DLD1 (cell line): Measurements from ENCODE around the gene STX19.
"Not testable (repeated sequence)": the region's sequence is repeated elsewhere in the genome, so short reads cannot be mapped to it uniquely, and the experiment has no call there.

ENCODE experiments used
- in situ Hi-C: cut with HindIII; loops from 2 replicates; pipeline ENCODE4 v1.10.0; 2017; ENCODE audit warnings: low sequenced_read_pairs

STX19 gene, protein sequence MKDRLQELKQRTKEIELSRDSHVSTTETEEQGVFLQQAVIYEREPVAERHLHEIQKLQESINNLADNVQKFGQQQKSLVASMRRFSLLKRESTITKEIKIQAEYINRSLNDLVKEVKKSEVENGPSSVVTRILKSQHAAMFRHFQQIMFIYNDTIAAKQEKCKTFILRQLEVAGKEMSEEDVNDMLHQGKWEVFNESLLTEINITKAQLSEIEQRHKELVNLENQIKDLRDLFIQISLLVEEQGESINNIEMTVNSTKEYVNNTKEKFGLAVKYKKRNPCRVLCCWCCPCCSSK

DNA sequence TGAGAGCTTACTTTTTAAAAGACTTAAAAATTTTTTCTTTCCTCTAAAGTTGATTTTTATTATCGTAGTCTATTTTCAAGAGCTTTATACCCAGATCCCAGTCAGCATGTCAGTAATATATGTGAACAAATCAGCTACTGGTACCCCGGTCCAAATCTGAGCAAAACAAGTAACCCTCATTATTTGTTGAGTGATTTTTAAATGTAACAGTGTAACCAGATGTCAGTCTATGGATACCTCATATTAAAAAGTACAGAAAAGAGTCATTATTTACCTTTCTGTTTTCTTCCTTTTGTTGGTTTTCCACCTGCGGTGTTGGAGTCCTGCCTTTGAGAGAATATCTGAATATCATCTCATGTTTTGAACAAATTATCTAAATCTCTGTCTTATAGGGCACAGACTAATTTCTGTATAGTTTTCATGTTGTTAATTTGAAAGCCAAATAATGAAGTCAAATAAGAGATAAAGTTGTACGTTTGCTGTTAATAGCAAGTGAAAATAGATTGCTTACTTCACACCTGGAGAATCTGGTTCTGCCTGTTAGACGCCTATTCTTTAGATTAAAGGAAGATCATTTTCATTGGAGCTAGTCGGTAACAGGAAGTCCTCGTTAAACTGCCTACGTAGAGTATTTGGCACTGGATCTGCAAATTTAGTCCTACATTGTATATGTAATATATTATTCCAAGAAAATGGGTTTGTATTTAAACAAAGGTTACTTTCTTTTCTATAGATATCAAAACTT is at the start of gene STX19:
Gene STX19, minus strand, starts transcription at position 505 of the 745 bp plus-strand sequence. CDS start 13,328 bp downstream, outside the sequence.
- in situ Hi-C loops: no loop called here

DNA sequence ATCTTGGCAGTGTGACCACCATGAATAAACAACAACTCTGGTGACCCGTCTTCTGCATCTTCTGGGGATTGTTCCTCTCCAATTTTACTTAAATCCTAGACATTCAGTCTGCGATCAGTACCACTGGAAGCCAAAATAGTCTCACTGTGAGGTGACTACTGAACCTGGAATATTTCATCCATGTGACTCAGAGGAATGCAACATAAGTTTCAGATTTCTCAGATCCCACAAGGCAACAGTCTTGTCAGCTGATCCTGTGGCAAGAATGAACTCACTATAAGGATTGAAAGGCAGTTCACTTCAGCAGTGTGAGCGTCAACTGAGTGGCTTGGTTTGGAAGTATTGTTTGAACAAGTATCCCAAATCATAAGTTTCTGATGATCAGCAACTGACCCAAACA is 47.7 kb upstream of the STX19 start:
- in situ Hi-C loops: no loop called here

DNA sequence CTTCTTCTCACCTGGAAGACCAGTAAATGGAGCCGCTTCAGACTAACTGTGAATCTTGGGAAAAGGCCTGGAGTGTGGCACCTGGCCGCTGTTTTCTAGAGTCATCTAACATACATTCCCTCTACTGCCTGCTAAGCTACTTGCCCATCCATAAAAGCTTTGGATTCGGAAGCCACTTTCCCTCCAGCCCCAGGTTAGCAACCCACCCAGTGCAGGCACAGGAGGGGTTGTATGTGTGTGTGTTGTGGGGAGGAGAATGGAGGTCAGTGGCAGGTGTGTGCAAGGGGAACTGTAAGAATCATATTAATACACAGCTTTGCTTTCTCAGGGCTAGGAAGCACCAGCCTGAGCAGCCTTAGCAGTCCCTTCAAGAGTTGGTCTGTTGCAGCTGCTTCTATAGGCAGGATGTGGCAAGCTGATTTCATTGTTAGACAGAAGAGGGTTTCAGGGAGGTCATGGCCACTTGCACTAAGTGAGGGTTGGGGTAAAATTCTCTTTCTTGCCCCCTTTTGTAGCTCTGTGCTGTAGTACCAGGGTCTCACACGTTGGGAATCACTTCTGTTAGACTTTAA is 43.4 kb upstream of the STX19 start:
- in situ Hi-C loops: no loop called here

DNA sequence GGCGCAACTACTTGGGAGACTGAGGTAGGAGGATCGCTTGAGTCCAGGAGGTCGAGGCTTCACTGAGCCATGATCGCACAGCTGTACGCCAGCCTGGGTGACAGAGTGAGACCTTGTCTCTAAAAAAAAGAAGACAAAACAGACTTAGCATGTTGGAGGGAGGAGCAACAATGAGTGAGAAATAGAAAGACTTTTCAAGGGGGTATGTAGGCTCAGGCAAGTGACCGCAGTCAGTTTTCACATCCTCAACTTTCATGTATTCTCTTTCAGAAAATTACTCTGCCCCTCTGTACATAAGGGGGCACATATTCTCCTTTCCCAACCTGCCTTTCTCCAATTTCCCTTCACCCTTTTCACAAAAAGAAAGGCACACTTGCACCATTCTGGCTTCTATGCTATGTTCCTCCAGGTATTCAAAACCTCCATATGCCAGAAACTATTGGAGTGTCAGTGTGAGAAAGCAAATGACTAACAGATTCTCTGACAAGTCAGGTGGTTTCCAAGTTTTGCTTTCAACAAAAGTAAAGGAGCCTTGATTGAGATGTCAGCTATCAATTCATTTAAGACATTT is 42.0 kb upstream of the STX19 start:
- in situ Hi-C loops: no loop called here

DNA sequence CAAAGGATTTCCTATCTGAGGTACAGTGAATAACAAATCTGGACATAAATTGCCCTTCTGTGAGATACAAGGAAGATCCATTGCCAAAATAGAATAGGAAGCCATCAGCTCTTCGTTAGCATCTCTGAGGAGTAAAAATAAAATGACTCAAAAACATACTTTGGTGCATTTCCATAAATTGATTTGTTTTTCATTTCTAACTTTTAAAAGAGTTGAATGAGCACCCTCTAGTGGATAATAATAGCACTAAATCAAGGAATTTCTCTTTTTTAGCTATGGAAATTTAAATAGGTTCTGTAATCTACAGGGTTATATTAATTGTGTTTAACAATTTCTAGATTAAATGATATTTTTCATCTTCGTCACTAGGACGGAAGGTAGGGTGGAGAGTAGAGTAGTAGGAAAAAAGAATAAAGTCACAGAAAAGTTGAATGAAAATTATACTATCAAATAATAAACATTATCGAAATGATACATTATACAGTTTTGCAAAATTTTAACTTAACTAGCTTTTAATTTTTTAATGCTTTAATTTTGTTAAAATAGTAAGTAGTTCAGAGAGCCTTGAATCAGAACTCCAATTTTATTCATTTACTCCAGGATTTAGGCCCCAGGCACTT is 40.9 kb upstream of the STX19 start:
- in situ Hi-C loops: no loop called here

DNA sequence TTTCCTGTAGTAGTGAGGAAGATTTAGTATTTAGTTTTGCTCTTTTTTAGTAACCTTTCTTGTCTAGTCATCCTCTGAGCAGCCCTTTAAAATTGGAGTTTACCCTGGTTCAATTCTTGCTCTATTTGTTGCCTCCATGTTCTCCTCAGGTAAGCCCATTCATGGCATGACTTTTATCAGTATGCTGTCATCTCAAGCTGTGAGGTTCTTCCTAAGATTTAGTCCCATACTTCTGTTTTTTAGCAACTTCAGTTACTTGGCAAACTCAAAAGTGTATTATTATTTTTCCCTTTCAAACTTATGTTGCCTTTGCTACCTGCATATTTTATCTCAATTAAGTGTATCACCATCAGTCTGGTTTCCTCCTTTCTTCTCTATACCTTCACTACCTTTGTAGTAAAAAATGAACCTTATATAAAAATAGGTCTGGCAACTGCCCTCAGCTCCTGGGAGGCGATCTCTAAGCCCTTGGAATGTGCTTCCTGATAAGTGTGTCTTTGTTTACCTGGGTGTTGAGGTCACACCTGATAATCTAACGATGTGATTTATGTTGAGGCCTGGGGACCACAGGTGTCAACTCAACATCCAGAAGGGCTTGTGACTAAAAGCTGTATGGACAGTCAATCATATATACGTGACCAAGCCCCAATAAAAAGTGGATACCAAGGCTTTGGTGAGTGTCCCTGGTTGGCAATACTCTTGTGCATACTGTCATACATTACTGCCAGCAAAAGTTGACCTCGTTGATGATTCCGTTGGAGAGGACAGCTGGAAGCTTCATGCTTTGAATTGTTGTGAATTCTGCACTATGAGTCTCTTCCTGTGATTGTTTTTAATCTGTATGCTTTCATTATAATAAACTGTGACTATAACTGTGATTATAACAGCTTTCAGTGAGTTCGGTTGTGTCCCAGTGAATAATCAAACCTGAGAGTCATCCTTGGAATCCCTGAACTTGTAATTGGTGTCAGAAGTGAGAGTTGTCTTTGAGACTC is 38.4 kb upstream of the STX19 start:
- in situ Hi-C loops: no loop called here

DNA sequence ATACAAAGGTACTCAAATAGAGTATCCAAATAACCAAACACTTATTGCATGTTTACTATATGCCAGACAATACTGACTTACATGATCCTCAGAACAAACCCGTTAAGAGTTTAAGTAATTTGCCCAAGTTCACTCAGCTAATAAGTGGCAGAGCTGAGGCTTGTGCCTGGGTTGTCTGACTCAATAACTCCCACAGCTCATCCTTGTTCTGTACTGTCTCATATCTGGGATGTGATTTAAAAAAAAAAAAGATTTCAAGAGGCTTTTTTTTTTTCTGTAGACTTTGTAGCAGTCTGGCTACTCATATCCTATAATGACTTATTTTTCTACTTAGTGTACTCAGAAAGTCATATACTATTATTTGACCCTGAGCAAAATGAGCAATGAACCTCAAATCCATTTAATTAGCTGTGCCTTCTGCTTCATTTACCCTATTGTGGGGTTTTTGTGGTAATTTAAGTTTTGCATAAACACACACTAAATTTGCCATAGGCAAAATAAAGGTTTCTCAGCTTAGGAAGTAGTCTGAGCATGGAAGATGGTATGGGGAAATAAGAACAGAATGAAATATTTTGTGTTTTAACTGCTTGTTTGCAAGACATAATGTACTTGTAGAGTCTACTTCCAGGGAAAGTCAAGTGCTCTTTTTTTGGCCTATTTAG is 37.6 kb upstream of the STX19 start:
- in situ Hi-C loops: no loop called here

DNA sequence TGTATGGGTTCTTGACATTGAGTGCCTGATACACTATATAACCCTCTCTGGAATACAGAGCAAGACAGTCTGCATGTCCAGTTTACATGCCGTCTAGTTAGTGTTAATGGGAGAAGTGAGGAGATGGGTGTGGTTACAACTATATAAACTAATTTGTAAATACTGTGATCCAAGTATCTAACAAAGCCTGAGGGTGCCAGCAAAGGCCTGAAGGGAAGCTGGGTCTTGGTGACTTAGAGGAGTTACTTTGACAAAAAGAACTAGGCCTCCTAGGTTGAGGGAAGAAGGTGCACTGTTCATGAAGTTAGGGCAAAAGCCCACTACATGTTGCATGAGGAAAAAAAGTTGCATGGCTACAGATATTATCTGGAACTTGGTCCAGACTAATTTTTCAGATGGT is 36.7 kb upstream of the STX19 start:
- in situ Hi-C loops: no loop called here

DNA sequence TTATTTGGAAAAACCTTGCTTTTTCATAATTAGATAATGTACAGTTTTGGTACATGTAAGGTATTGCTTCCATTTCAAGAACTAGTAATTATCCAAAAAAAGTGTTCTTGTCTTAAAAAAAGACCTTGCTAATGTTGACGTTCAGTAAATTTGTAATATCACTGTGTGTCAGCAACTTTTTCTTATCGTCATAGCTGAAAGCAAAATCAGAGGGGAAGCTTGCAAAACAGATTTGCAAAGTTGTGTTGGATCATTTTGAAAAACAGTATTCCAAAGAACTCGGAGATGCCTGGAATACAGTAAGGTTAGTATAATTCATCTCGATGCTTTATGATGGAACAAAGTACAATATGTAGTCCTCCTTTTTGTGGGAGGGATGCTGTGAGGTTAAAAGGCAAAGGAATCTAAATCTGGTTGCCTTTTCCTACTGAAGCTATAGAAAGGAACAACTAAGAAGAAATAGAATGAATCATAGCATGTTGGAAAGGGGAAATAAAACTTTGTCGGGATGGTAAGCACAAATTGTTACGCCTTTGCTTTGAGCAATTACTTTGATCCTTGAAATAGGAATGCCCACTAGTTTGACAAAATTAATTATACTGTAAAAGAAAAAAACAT is 36.0 kb upstream of the STX19 start:
- in situ Hi-C loops: no loop called here

DNA sequence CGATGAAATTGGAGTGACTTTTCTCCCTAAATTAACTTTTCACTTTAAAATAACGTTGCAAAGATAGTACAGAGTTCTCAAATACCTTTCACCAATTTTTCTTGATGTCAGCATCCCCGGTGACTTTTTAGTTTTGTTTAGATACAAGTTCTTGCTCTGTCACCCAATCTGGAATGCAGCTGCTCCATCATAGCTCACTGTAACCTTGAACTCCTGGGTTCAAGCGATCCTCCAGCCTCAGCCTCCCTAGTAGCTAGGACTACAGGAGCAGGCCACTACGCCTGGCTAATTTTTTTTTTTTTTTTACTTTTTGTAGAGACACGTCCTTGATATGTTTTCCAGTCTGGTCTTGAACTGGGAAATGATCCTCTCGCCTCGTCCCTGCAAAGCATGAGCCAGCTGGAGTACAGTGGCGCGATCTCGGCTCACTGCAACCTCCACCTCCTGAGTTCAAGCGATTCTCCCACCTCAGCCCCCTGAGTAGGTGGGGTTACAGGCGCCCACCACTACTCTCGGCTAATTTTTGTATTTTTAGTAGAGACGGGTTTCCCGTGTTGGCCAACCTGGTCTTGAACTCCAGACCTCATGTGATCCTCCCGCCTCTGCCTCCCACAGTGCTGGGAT is 35.2 kb upstream of the STX19 start:
- in situ Hi-C loops: no loop called here

DNA sequence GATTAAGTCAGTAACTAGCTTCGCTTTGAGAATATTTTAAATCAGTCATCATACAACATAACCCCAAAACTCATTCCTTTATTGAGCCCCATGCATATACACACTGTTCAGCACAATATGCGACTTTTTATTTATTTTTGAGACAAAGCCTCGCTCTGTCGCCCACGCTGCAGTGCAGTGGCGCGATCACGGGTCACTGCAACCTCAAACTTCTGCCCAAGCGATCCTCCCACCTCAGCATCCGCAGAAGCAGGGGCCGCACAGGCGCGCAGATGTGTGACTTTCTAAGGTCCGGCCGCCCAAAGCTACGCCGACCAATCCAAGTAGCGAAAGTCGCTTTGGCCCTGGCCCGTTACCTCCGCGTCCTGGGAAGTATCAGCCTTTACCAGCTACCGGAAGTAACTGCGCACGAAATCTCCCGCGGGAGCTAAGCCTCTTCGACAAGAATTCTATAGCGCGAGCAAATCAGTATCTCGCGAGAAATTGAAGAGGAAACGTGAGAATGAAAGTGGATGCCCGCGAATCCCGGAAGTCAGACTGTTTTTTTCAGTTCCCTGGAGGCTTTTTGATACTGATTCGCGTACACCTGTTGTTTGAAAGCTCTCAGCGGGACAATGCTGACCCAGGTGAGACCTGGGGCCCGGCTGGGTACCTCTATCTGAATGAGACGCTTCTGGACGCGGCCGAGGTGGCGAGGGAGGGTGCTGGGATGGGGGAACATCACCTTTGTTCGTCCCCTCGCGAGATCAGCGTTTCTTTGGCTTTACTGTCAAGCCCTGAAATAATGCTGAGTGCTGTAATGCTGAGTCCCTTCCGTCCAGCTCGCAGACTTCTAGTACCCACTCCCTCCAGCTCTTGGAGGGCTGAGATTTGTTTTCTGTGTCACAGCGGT is 34.4 kb upstream of the STX19 start, which contains the start of the genes DHFR2 and NSUN3:
Gene DHFR2, minus strand, starts transcription at position 404 of the 892 bp plus-strand sequence. CDS start 1,405 bp downstream, outside the sequence.
Gene NSUN3, plus strand, starts transcription at position 549 of the 892 bp plus-strand sequence. Its CDS starts 66 bp downstream, at position 615.
- in situ Hi-C loops: no loop called here

DNA sequence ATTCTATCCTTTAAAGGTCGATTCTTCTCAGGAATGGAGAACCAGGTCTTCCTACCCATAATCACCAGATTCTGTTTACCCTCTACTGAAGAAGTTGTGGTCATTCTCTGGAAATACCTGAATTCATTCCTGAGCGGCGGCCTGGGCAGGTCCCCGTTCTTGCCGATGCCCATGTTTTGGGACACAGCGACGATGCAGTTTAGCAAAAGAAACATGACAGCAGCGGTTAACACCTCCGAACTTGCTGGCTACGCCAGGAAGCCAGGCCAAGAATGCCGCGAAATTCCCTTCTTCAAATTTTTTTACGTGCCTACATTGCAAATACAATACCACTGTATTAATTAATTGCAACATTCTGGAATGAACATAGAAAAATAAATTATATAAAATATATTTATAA is 32.9 kb upstream of the STX19 start:
- in situ Hi-C loops: no loop called here

DNA sequence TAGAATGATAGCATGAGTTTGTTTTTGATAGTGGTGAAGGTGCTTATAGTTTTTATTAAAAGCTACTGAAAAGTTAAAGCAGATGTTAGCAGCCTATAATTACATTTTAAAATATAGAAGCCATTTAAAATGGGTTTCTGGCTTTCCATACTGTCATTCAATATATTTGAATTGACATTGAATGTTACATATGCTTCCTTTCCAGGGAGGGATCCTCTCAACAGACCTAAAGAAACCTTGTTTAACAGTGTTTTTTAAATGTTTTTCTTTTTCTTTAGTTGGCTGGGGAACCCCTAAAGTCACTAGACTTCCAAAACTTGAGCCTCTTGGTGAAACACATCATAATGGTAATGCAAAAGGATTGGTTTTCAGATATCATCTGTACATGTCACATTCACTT is 22.1 kb upstream of the STX19 start:
- in situ Hi-C loops: no loop called here

DNA sequence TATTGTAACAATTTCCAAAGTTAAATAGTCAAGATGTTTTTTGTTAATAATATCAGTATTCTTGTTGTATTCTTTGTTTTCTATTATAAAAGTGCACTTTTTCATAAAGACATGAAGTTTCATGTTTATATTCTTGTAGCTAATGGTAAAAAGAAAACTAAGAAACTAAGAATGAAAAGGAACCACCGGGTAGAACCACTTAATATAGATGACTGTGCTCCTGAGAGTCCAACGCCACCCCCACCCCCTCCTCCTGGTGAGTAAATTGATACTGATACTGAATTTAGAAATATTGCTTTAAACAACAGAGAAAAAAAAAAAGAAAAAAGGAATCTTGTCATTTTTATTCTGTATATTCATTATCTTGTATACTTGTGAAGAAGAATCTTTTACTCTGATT is 20.9 kb upstream of the STX19 start:
- in situ Hi-C loops: no loop called here

DNA sequence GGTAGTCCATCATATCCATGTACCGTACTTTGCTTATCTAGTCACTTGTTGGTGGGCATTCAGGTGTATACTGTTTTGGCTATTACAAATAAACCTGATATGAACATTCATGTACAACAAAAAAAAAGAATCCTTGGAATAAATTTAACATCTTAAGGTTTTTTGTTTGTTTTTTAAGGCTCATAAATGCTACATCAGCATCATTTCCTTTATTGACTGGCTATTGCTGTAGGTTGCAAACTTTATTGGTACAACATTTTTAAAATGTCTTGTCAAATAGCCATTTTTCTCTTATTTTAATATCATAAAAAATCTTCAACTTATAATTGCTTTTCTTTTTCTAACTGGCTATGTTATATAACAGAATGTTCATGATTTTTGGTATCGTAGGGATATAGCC is 18.1 kb upstream of the STX19 start:
- in situ Hi-C loops: no loop called here

DNA sequence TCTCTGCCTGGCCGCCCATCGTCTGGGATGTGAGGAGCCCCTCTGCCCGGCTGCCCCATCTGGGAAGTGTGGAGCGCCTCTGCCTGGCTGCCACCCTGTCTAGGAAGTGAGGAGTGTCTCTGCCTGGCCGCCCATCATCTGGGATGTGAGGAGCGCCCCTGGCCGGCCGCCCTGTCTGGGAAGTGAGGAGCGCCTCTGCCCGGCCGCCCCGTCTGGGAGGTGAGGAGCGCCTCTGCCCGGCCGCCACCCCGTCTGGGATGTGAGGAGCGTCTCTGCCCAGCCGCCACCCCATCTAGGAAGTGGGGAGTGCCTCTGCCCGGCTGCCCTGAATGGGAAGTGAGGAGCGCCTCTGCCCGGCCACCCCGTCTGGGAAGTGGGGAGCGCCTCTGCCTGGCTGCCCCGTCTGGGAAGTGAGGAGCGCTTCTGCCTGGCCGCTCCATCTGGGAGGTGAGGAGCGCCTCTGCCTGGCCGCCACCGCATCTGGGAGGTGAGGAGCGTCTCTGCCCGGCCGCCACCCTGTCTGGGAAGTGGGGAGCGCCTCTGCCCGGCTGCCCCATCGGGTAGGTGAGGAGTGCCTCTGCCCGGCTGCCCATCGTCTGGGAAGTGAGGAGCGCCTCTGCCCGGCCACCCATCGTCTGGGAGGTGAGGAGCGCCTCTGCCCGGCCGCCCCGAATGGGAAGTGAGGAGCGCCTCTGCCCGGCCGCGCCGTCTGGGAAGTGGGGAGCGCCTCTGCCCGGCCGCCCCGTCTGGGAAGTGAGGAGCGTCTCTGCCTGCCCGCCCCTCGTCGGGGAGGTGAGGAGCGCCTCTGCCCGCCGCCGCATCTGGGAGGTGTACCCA is 15.9 kb upstream of the STX19 start:
- in situ Hi-C loops: not testable (repeated sequence)

DNA sequence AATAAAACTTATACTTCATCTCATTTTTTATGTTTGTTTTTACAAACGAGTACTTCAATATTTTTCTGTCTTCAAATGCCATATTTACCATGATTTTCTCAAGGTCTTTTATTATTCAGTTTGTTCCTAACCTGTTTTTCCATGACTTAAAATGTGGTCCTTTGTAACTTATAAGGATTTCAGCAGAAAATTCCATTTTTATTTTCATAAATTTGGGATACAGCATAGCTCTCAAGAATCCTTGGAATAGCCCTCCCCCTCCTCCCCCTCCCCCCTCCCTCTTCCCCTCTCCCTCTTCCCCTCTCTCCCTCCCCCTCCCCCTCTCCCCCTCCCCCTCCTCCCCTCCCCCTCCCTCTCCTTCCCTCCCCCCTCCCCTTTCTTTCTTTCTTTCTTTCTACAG is 14.9 kb upstream of the STX19 start:
- in situ Hi-C loops: no loop called here
